Activated CD8-positive, alpha-beta T cell treated with anti-CD3 and anti-CD28 coated beads for 36 hours (primary cell): ENCODE results near the gene MAP3K2. TPM values are rescaled to one million over a fixed set of nuclear protein-coding genes. Genes with fewer than 3 reads are reported as not detected.

ENCODE experiments used
- ATAC-seq: fragments of 200-7000 bp; cut with Tn5 transposase; one replicate; pipeline ENCODE4 v1.10.0; 2021; ENCODE audit warnings: mild to moderate bottlenecking, moderate library complexity
- CTCF ChIA-PET: fragments of 350-600 bp; sonication (Branson Sonifier 250); formaldehyde crosslinking; loops from one replicate; lab custom pipeline; 2021; ENCODE audit warnings: antibody characterized with exemption; lab: Charles Lee
- POLR2A ChIA-PET: fragments of 350-600 bp; sonication (Branson Sonifier 250); formaldehyde crosslinking; loops from one replicate; lab custom pipeline; 2021; ENCODE audit warnings: antibody characterized with exemption; lab: Charles Lee
- DNase-seq: peaks from one replicate; pipeline ENCODE4 v3.0.0-alpha.2; 2020
- H3K27ac Mint-ChIP-seq: one replicate; pipeline ENCODE4 v1.8.0; 2021; ENCODE audit warnings: mild to moderate bottlenecking, mixed read lengths
- H3K27me3 Mint-ChIP-seq: one replicate; pipeline ENCODE4 v1.8.0; 2021; ENCODE audit warnings: mixed read lengths
- H3K36me3 Mint-ChIP-seq: one replicate; pipeline ENCODE4 v1.8.0; 2021; ENCODE audit warnings: low read depth, mixed read lengths
- H3K4me1 Mint-ChIP-seq: one replicate; pipeline ENCODE4 v1.8.0; 2021; ENCODE audit warnings: low read depth, mixed read lengths
- H3K4me3 Mint-ChIP-seq: one replicate; pipeline ENCODE4 v1.8.0; 2021; ENCODE audit warnings: mild to moderate bottlenecking, moderate library complexity, mixed read lengths
- H3K9me3 Mint-ChIP-seq: one replicate; pipeline ENCODE4 v1.8.0; 2021; ENCODE audit warnings: mixed read lengths
- CTCF ChIP-seq: fragments of 200-600 bp; IDR thresholded peaks from one replicate; pipeline ENCODE4 v1.8.0; 2022; ENCODE audit warnings: antibody characterized with exemption, mild to moderate bottlenecking
- intact Hi-C: fragments of 100-400 bp; cut with micrococcal nuclease; formaldehyde crosslinking; loops from one replicate; pipeline ENCODE4 v1.10.0; 2022
- total RNA-seq, 2 experiments: library from RNA; stranded (reverse); gene quantifications; one replicate each; pipeline ENCODE4 v1.2.3, GENCODE V29; 2021

Gene MAP3K2
- total RNA-seq, 2 experiments from 2014 or later: 54.7 to 55.5 TPM

- POLR2A ChIA-PET: no interaction called here
- intact Hi-C loops: no loop called here
- no peaks in the 10 kb centered on the region for H3K27me3 Mint-ChIP-seq
- CTCF ChIA-PET: no interaction called here
- no peak overlapping the region for H3K27ac Mint-ChIP-seq
- TF ChIP-seq CTCF: no peak
- DNase-seq: no peak
- peaks cover 45% of the 10 kb centered on the region for H3K9me3 Mint-ChIP-seq
- H3K36me3 Mint-ChIP-seq: peaks cover 43% of the 10 kb centered on the region
- ATAC-seq: no peak
- H3K4me3 Mint-ChIP-seq: no peak overlapping the region
- peaks cover 34% of the 10 kb centered on the region for H3K4me1 Mint-ChIP-seq
Measured at GRCh38 chr2:127370010-127370409, 17.8 kb downstream of the MAP3K2 start.

GRCh38 chr2:127365211-127365643 is 22.5 kb downstream of the MAP3K2 start:
- H3K27ac Mint-ChIP-seq: peak overlapping the region; percentile 9
- H3K27me3 Mint-ChIP-seq: no peaks in the 10 kb centered on the region
- DNase-seq: no peak
- H3K9me3 Mint-ChIP-seq: peaks cover 7% of the 10 kb centered on the region
- H3K36me3 Mint-ChIP-seq: peaks cover 9% of the 10 kb centered on the region
- no peak overlapping the region for H3K4me3 Mint-ChIP-seq
- POLR2A ChIA-PET: interaction anchor here (0.6 to 1.0 kb wide), 2 partner anchors 22 to 41 kb away, joined by 3 read pairs; no protein-coding TSS in a partner anchor
- CTCF ChIA-PET: interaction anchor here (1.1 to 2.5 kb wide), 6 partner anchors 8 to 113 kb away, joined by 3 to 11 read pairs (median 6); no protein-coding TSS in a partner anchor
- ATAC-seq: peak; percentile 53
- H3K4me1 Mint-ChIP-seq: peaks cover 59% of the 10 kb centered on the region
- TF ChIP-seq CTCF: no peak
- intact Hi-C loops: no loop called here

- DNase-seq (no peak), ATAC-seq (no peak)
- H3K36me3 Mint-ChIP-seq: peaks cover 4% of the 10 kb centered on the region
- H3K4me3 Mint-ChIP-seq: no peak overlapping the region
- H3K4me1 Mint-ChIP-seq: peaks cover 73% of the 10 kb centered on the region
- intact Hi-C loops: no loop called here
- POLR2A ChIA-PET: no interaction called here
- no peak for TF ChIP-seq CTCF
- CTCF ChIA-PET: no interaction called here
- H3K27me3 Mint-ChIP-seq: no peaks in the 10 kb centered on the region
- H3K27ac Mint-ChIP-seq: no peak overlapping the region
- no peaks in the 10 kb centered on the region for H3K9me3 Mint-ChIP-seq
Measured at GRCh38 chr2:127362971-127363370, 24.8 kb downstream of the MAP3K2 start.

GRCh38 chr2:127361929-127362885 is 25.6 kb downstream of the MAP3K2 start:
- Mint-ChIP-seq H3K4me1 (peaks cover 69% of the 10 kb centered on the region), H3K4me3 (no peak overlapping the region), H3K9me3 (no peaks in the 10 kb centered on the region), H3K36me3 (peaks cover 4% of the 10 kb centered on the region), H3K27me3 (no peaks in the 10 kb centered on the region), H3K27ac (no peak overlapping the region)
- intact Hi-C loops: no loop called here
- CTCF ChIA-PET: no interaction called here
- POLR2A ChIA-PET: no interaction called here
- TF ChIP-seq CTCF: no peak
- no peak for ATAC-seq
- DNase-seq: no peak

GRCh38 chr2:127360242-127360641 is 27.5 kb downstream of the MAP3K2 start:
- intact Hi-C loops: no loop called here
- no peak overlapping the region for H3K27ac Mint-ChIP-seq
- H3K4me1 Mint-ChIP-seq: peaks cover 63% of the 10 kb centered on the region

More at GRCh38 chr2:127360242-127360641, 27.5 kb downstream of the MAP3K2 start:
- no peaks in the 10 kb centered on the region for H3K27me3 Mint-ChIP-seq
- no peaks in the 10 kb centered on the region for H3K9me3 Mint-ChIP-seq
- ChIA-PET CTCF (no interaction called here), POLR2A (no interaction called here)
- H3K36me3 Mint-ChIP-seq: peaks cover 7% of the 10 kb centered on the region
- no peak for TF ChIP-seq CTCF
- H3K4me3 Mint-ChIP-seq: no peak overlapping the region
- DNase-seq (no peak), ATAC-seq (no peak)
